Testis (tissue), 3 donors: ENCODE results near the gene FARP1. TPM values are rescaled to one million over a fixed set of nuclear protein-coding genes. Genes with fewer than 3 reads are reported as not detected.

ENCODE experiments used
- DNase-seq: peaks from one replicate; pipeline ENCODE4 v3.0.0-alpha.2; 2019
- H3K27ac ChIP-seq, 2 donors: fragments of 200-600 bp; sonication (generic); one replicate each; pipeline ENCODE4 v1.5.1; 2019
- H3K27me3 ChIP-seq: fragments of 200-600 bp; sonication (generic); one replicate; pipeline ENCODE4 v1.5.1; 2019
- H3K36me3 ChIP-seq: fragments of 200-600 bp; sonication (generic); one replicate; pipeline ENCODE4 v1.5.1; 2017; ENCODE audit warnings: low read depth; ENCODE audit errors: missing control alignments
- H3K4me1 ChIP-seq: fragments of 200-600 bp; sonication (generic); one replicate; pipeline ENCODE4 v1.5.1; 2019
- H3K4me3 ChIP-seq, 2 donors: fragments of 200-600 bp; sonication (generic); one replicate each; pipeline ENCODE4 v1.5.1; 2017 to 2019
- H3K9me3 ChIP-seq: fragments of 200-600 bp; sonication (generic); one replicate; pipeline ENCODE4 v1.5.1; 2017
- CTCF ChIP-seq, 3 experiments: fragments of 450-650 bp in 2 of 3; fragments of 200-600 bp in 1 of 3; sonication (generic) in 1 of 3; IDR thresholded peaks; one replicate each; pipeline ENCODE4 v1.5.1; 2016 to 2019; ENCODE audit warnings: antibody characterized with exemption in 3 of 3, mild to moderate bottlenecking in 2 of 3, moderate library complexity in 1 of 3
- POLR2A ChIP-seq: fragments of 450-650 bp; IDR thresholded peaks from one replicate; pipeline ENCODE4 v1.6.1; 2017; ENCODE audit warnings: antibody characterized with exemption, mild to moderate bottlenecking, moderate library complexity
- WGBS, 2 donors: methylation state at CpG; one replicate each; pipeline ENCODE4 v1.1.5; 2018; 5-methylcytosine and 5-hydroxymethylcytosine counted together
- intact Hi-C: fragments of 100-400 bp; cut with DNase I; formaldehyde crosslinking; loops from one replicate; pipeline ENCODE4 v1.15.1; 2023; ENCODE audit warnings: low total_unique reads
- polyA plus RNA-seq: library from polyadenylated mRNA; stranded (reverse); fragments of 350-450 nt; fragmentation: Illumina TruSeq; extraction: RNeasy Lipid Tissue Mini Kit (QIAGEN cat#74804); gene quantifications from one replicate; pipeline ENCODE4 v1.2.3, GENCODE V29; 2014; ENCODE audit warnings: low read depth, low replicate concordance; ENCODE audit not compliant: insufficient read depth
- total RNA-seq, 2 donors: library from RNA; depleted of rRNA; stranded (reverse); fragments of >200 nt; gene quantifications; one replicate each; pipeline ENCODE4 v1.2.3, GENCODE V29; 2016

The FARP1 gene
- total and polyA plus RNA-seq, 3 donors from 2014 or later: 54.0 to 130 (median 69.1) TPM

DNA sequence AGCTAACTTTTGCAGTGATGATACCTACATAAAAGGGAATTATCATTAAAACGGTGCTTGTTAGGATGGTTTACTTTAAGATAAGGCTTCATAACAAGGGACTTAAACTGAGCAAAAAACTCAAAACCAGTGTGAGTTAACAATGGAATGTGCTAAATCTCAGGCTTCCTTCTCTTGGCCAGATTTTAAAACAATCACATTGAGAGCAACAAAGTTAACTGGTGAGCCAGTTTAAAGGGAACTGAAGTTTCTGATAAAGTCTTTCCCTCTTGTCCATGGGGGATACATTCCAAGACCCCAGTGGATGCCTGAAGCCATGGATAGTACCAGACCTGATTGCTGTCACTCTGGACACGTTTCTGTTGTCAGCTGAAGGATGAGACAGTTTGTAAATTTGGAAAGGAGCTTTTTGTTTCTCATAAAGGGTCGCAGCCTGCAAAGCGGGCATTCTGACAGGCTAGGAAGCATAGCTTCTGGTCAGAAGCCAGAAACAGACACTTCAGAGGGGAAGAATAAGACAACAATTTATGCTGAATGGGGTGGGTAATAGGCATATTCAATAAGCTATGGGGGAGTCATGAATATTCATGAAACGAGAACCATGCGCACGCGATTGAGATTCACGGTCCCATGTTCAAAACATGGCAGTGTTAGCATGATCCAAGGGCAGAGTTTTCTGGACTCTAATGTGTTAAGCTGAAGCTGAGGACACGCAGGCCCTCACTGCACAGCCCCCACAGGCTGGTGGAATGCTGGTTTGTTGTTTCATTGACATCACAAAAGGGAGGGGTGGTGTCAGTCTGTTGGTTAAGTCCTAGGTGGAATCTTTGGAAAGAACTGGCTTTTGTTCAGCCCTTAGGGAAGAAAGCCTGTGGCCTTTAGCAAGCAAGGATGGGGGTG, 184.7 kb downstream of the FARP1 start:
- TF ChIP-seq POLR2A (no peak), CTCF (IDR thresholded peaks at IDR 0.05) (no peak)
- no peaks in the 10 kb centered on the region for H3K27me3 ChIP-seq
- H3K4me1 ChIP-seq: no peaks in the 10 kb centered on the region
- WGBS, 2 donors: 62 to 81% methylated on average over 10 of the region's 10 CpGs
- H3K27ac ChIP-seq: no peak overlapping the region
- no peaks in the 10 kb centered on the region for H3K36me3 ChIP-seq
- H3K9me3 ChIP-seq: no peaks in the 10 kb centered on the region
- H3K4me3 ChIP-seq: no peak overlapping the region
- no peak for DNase-seq
- intact Hi-C loops: no loop called here

GRCh38 chr13:98328511-98328910, 185.6 kb downstream of the FARP1 start:
- Histone ChIP-seq H3K4me1 (no peaks in the 10 kb centered on the region), H3K36me3 (no peaks in the 10 kb centered on the region), H3K27ac (no peak overlapping the region), H3K4me3 (no peak overlapping the region), H3K9me3 (no peaks in the 10 kb centered on the region), H3K27me3 (no peaks in the 10 kb centered on the region)
- 88 to 90% methylated on average over 8 of the region's 8 CpGs for WGBS, 2 donors
- TF ChIP-seq CTCF (IDR thresholded peaks at IDR 0.05) (no peak), POLR2A (no peak)
- intact Hi-C loops: no loop called here
- no peak for DNase-seq

- H3K27ac ChIP-seq: no peak overlapping the region
- no peak for TF ChIP-seq POLR2A
- TF ChIP-seq CTCF (IDR thresholded peaks at IDR 0.05): no peak
- no peak overlapping the region for H3K4me3 ChIP-seq
- DNase-seq: no peak
- 77 to 80% methylated on average over 2 of the region's 2 CpGs for WGBS, 2 donors
- H3K36me3 ChIP-seq: no peaks in the 10 kb centered on the region
- no peaks in the 10 kb centered on the region for H3K9me3 ChIP-seq
- H3K27me3 ChIP-seq: no peaks in the 10 kb centered on the region
- intact Hi-C loops: no loop called here
- H3K4me1 ChIP-seq: no peaks in the 10 kb centered on the region
Measured at GRCh38 chr13:98332222-98332621, 189.3 kb downstream of the FARP1 start.

- WGBS, 2 donors: 93 to 94% methylated on average over 5 of the region's 5 CpGs
- Histone ChIP-seq H3K4me1 (no peaks in the 10 kb centered on the region), H3K4me3 (no peak overlapping the region), H3K9me3 (no peaks in the 10 kb centered on the region), H3K27ac (no peak overlapping the region), H3K36me3 (no peaks in the 10 kb centered on the region), H3K27me3 (no peaks in the 10 kb centered on the region)
- TF ChIP-seq POLR2A: no peak
- no peak for TF ChIP-seq CTCF (IDR thresholded peaks at IDR 0.05)
- intact Hi-C loops: no loop called here
- DNase-seq: no peak
Measured at GRCh38 chr13:98332691-98333090, 189.8 kb downstream of the FARP1 start.

- intact Hi-C loops: no loop called here
- H3K4me1 ChIP-seq: no peaks in the 10 kb centered on the region
- 79 to 88% methylated on average over 11 to 12 of the region's 12 CpGs for WGBS, 2 donors
- TF ChIP-seq POLR2A (no peak), CTCF (IDR thresholded peaks at IDR 0.05) (no peak)
- DNase-seq: no peak
- no peak overlapping the region for H3K4me3 ChIP-seq
- no peaks in the 10 kb centered on the region for H3K36me3 ChIP-seq
- H3K27me3 ChIP-seq: no peaks in the 10 kb centered on the region
- no peak overlapping the region for H3K27ac ChIP-seq
- no peaks in the 10 kb centered on the region for H3K9me3 ChIP-seq
Measured at GRCh38 chr13:98333486-98333885, 190.6 kb downstream of the FARP1 start.
